RCC 7860 (cell line): ENCODE data around the gene INSYN1.
"Not testable (repeated sequence)": the region's sequence is repeated elsewhere in the genome, so short reads cannot be mapped to it uniquely, and the experiment has no call there.

Experiments used
- DNase-seq: peaks from one replicate; pipeline ENCODE4 v3.0.0-alpha.2; 2015; ENCODE audit warnings: low spot score
- FAIRE-seq: peaks from 2 replicates; lab custom pipeline; 2012; peaks lifted over from hg19 to GRCh38; lab: Jason Lieb, UNC

Gene INSYN1

DNA sequence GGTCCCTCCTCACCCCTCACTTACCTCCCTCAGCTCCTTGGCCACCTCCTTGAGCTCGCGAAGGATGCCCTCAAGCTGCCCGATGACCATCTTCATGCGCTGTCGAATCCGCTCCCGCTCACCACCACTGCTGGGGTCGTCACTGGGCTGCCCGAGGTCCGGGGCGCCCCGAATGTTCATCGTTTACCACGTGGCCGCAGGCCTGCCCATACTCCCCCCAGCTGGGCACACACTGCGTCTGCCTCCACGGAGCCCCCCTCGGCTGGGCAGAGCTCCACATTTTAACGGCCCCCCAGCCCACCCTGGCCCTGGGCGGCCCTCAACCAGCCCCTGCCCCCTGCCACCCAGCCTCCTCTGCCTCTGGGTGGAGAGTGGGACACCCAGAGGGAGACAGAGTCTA is 2.2 kb downstream of the INSYN1 start:
- DNase-seq = no peak
- FAIRE-seq = no peak

DNA sequence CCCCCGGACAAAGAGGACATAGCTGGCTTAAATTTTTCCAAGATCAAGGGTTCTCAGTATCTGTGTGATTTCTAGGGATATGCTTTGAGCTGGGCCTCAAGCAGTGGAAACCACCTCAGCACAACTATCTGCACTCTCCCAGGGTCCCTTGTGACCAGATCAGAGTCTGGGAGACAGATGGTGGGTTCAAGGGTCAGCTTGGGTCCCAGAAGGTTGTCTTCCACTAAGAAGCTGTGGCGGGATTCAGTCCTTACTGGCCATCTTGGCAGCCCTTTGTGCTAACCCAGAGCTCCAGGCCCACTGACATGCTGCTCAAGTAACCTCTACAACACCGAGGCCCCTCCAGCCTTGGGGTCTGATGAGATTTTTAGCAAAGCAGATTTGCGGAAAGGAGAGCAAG is 2.7 kb downstream of the INSYN1 start:
- DNase-seq = no peak
- no peak for FAIRE-seq

DNA sequence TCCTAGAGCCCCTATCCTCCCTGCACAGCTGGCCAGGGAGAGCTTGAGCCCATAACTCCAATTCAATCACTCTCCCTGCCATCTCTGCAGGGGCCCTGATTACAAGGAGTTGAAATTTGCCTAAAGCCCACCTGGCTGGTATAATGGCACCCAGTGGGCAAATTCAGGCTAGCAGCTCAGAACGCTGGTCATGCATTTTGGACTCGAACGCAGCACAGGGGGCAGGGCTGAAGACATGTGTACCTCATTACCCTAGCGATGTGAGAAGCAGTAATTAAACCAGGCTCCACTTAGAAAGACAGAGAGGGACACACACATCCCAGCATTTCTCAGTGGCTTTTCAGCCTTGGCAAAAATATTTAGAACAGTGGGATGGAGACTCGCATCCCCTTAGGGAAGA is 3.2 kb downstream of the INSYN1 start:
- no peak for DNase-seq
- FAIRE-seq = no peak

DNA sequence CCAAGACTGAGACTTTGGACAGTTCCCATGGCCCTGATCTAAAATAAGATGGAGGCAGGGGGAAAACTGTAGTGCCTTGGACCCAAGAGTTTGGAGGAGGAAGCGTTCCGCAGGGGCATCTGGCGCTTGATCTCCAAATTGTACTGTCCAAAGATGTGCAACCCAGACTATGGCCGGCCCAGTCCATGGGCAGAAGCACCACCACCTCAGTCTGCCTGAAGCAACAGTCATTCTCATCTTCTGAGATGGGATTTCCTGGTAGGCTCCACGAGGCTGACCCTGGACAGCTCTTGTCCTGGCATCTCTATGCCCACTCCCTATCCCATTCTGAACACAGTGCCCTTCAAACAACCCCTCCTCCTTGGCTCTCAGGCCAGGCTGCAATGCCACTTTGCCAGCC is 3.6 kb downstream of the INSYN1 start:
- DNase-seq = no peak
- no peak for FAIRE-seq

DNA sequence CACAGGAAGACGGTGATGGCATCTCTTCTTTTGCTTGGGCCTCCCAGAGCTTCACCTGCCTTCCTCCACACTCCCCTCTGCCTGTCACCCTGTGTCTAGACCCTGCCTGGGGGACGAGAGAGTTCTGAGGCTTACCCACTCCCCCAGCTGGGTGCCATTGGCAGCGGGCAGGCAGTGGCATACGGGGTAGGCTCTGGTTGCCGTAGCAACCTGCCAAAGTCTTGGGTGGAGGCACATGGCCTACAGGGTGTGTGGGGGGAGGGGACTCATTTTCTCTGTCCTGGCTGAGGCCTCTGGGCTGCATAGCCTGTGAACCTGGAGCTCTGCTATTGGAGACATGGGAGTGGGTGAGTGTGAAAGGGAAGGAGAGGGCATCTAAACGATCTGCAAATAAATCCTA is 4.4 kb downstream of the INSYN1 start:
- FAIRE-seq (no peak), DNase-seq (no peak)

DNA sequence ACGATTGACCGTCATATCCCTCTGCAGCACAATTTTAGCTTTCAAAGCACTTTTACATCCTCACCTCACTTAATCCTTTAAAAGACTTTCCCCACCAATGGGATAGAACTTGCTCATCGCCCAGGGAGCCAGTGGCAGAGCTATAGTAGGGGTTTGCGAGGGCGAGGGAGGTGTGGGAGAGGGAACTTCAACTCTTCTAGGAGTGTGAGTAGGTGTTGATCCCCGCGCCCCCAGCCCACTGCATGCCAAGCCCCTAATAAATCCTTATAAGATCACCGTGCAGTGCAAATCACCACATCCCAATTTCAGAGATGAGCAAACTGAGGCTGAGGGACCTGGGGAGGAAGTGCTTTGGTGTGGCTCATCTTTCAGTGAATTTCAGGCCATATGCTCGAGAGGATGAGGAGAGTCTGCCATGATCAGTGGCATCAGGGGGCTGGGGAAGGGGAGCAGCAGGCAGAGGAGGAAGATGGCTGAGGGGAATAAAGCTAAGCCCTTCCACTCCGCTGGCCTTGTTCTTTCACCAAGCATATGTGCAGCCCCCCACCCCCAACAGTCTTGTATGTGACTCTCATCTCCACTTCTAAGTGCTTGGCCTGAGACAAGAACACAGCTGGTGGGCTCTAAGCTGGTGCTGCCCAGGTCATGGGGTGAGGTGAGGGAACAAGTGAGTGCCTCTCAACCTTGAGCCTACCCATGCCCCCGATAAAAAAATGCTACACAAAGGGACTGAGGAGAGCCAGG is 5.1 kb downstream of the INSYN1 start:
- FAIRE-seq = no peak
- no peak for DNase-seq

DNA sequence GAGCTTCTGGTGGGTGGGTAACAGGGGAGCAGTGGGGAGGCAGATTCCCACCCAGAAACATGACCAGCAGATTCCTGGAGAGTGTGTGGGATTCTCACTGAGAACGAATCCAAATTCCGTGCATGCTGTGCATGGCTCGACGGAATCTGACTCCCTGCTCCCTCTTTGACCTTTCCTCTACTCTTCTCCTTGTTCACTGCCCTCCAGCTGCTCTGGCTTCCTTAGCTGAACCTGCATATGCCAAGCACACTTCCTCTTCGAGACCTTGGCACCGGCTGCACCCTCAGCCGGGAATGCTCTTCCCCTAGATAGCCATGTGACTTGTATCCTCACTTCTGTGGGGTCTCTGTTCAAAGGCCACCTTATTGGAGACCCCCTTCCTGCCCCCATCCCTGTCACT is 6.3 kb downstream of the INSYN1 start:
- FAIRE-seq (no peak), DNase-seq (no peak)

DNA sequence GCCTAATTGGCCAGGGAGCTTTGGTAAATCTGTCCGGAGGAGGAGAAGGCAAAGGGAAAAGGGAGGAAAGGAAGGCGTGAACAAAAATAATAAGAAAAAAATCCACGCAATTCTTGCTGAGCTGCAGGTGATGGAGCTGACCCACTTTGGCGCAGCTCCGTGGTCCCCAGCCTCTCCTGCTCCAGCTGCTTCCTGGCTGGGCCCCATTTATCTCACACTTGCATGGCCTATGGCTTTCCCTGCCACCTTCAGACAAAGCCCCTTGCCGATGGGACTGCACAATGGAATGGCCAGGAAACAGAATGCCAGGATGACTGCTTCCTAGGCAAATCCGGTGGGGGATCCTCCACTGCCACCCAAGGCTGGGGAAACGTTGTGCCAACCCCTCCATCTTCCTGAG is 6.9 kb downstream of the INSYN1 start:
- no peak for DNase-seq
- FAIRE-seq = no peak

DNA sequence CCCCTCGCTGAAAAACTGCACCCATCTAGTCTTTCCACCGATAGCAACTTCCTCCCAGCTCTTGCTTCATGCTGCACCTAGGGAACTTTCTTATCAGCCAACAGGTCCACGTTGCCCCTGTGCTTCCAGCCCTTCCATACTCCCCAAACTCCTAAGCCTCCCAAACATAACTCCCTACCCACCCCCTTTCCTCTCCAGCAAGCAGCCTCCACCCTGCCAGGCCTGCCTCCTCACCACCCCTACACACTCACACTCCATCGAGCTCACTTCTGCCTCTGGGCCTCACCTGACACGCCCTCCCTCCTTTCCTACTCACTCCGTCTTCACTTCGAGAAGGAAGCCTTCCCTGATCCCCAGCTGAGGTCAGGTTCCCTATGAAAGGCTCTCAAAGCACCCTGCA is 8.1 kb downstream of the INSYN1 start:
- FAIRE-seq = no peak

DNA sequence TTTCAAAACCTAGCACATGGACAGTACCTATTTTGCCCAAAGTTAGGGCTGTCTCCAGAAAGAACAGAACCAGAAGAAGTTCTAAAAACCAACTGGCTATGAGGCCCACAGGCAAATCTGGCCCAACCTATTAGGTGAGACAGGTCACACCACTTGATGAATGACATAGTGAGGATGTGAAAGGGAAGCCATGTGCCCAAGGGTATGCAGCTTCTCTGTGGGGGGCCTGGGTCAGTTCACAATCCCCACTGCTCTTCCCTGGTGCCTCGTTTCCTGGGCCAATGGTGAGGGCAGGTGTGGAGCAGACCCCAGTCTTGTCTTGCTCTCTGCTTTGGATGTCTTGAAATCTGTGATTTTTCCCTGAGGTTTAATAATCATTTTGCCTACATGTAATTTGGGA is 8.9 kb downstream of the INSYN1 start:
- DNase-seq (no peak), FAIRE-seq (no peak)

More for the DNA sequence above, 8.1 kb downstream of the INSYN1 start:
- no peak for DNase-seq

DNA sequence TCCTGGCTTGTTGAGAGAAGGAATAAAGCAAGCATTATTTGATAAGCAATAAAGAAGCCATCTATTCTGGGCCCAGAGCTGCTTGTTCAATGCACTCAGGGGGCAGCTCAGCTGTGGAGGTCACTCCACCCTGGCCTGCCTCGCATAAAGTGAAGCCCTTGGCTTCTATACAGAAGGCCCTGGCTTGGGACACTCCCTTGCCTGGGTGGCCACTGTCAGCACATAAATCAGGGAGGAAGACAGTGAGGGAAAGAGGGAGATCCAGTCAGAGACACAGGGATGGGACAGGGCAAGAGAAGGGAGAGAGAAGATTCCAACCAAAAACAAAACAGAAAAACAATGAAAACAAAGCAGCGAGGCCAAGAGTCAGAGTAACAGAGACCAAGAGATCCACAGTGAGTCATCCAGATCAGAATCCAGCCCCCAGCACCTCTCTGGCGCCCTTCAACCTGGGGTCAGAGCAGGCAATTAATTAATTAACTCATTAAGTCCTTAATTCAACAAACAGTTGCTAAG is 11.8 kb downstream of the INSYN1 start:
- no peak for FAIRE-seq
- no peak for DNase-seq

DNA sequence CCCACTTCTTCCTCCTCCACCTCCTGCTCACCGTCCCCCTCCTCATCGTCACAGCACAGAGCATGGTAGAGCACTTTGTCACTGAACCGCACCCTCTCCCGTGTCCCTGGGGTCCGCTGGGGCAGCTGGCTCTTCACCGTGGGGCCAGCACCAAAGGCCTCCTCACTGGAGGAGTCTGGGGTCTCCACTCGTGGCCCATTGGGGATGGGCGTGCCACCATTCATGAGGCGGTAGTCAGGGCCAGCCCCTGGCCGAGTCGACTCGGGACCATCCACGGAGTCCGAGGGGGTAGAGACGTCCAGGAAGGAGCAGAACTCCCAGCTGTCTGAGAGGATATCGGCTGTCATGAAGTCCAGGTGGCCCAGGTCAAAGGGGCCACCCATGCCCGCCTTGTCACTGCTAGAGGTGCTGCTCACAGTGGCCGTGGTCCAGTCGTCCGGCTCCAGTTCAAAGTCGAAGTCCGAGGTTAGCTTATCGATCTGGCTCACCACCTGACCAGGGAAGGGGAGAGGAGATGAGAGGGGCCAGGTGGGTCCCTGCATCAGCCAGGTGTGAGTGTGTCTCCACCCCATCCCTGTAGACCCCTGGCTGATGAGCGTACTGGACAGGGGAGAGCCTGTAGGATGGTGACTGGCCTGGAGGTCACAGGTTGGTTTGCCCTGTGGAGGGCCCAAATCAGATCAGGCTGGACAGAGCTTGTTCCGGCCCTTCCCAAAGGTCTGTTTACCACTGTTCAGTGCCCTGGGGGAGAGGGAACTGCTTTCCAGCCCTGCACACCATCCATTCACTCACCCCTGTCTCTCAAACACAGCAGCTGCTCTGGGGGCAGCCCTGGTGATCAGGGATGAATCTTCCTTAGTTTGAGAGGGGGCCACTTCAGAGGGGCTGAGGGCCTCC is 12.8 kb downstream of the INSYN1 start:
- DNase-seq (no peak), FAIRE-seq (no peak)

DNA sequence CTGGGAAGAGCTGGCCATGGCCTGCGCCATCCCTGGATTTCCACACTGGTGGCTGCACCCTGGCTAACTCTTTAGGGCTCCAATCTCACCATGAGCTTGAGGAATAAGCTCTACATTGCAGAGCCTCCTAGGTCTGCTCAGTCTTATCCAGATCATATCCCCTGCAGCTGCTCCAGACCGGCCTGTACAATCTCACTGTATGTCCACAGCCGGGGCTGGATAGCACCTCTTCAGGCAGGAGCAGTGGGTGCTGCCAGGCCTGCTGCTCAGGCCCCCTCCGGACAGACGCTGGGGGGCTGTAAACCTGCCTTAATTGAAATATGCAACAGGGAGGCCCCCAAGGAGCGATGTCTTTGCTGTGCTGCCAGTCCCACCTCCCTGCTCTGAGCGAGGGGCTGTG is 15.6 kb downstream of the INSYN1 start:
- no peak for FAIRE-seq
- no peak for DNase-seq

DNA sequence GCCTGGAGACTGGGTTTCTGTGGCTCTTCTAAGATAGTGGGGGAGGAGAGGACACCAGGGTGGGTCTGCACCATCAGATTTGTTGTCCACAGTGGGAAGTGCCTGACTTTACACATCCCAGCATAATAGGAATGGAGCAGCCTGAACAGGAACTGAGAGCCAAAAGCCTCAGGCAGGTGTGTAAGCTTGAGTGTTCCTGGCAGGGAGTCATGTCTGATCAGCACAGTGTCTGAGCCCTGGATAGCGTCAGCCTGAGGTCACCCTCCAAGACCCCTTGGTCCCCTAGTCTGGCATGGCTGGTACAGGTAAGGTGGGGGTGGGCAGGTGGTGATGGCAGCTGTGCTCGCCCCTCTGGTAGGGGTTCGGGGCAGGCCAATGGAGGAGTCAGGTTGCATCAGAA is 20.2 kb downstream of the INSYN1 start:
- DNase-seq (no peak), FAIRE-seq (no peak)

DNA sequence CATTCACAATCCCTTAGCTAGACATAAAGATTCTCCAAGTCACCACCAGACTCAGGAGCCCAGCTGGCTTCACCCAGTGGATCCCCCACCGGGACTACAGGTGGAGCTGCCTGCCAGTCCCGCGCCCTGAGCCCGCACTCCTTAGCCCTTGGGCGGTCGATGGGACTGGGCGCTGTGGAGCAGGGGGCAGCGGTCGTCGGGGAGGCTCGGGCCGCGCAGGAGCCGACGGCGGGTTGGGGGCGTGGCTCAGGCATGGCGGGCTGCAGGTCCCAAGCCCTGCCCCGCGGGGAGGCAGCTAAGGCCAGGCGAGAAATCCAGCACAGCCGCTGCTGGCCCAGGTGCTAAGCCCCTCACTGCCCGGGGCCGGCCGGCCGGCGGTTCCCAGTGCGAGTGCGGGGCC is 21.1 kb downstream of the INSYN1 start:
- FAIRE-seq, DNase-seq: not testable (repeated sequence)

DNA sequence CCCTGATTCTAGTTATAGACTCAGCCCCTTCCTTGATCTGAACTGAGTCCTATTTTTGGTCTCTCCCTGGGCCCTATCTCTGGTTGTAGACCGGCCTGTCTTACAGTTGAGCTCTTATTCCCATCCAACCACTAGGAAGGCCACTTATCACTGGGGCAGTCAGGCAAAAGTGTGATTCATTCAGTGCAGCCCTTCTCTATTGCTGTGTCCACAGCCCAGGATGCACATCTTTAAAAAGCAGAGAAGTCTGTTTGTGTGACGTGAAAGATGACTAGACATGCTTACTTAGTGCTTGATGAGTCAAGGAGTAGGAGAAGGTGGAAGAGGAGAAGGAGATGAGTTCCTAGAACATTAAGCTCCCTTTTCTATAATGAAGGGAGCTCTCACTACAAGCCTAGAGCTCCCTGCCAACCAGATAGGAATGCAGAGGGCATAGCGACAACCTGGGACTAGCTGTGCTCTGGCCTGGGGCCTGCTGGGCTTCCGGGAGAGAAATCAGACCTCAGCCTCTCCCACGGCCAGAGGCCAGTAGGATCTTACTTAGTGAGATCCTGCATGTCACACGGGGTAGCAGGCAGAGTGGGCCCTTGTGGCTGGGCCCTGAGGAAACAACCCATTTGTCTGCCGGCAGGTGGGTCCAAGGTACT is 25.7 kb downstream of the INSYN1 start:
- FAIRE-seq (no peak), DNase-seq (peak; percentile 37)

DNA sequence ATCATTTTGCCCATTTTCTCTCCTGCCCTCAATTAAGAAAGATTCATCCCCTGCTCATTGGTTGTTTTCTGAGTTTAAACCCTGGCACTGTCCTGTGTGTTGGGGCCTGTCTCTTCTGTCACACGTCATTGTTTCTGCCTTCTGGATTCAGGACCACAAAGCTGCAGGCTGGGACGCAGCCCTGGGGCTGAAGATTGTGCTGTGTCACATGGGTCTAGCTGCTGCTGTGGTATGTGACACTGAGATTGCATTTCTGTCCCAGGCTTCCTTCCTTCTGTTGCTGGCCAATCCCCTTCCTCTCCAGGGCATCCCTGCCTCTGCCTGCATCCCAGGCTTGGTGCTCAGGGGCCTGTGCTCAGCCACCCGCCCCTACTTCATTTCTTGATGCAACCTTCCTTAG is 28.9 kb downstream of the INSYN1 start:
- DNase-seq (no peak), FAIRE-seq (no peak)

DNA sequence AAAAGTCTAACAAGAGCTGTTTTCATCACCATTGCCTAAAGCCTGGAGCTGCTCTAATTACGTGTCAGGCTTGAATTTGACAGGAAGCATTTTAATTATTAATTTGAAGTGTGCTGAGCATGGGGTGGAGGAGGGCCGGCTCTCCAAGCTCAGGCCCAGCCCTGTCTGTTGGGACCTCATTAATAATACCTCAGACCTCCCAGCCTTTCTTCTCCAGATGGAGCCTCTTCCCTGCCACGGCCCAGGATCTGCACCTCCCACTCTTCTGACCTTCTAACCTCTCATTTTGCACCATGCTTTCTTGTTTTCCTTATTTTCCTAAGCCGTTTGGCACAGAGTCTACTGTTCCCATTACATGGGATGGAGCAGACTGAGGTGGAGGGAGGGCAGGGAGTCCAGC is 30.0 kb downstream of the INSYN1 start:
- no peak for FAIRE-seq
- DNase-seq = no peak

DNA sequence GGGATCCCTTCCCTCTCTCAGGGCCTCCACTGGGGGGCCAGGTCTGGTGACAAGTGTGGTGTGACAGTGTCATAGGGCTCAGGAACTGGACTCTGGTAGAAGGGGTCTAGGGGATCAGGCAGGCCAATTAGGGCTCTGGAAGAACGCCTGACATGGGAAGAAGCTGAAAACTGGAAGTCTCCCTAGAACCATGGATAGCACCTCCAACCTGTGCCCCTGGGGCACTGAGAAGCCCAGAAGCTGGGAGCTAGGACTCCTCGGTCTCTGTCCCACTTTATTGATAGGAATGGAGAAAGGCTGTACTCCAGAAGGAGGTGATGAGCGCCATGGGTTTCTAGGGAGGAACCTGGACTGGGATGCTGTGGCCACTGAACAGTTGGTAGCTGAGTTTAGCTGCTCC is 30.7 kb downstream of the INSYN1 start:
- DNase-seq = no peak
- FAIRE-seq = no peak

DNA sequence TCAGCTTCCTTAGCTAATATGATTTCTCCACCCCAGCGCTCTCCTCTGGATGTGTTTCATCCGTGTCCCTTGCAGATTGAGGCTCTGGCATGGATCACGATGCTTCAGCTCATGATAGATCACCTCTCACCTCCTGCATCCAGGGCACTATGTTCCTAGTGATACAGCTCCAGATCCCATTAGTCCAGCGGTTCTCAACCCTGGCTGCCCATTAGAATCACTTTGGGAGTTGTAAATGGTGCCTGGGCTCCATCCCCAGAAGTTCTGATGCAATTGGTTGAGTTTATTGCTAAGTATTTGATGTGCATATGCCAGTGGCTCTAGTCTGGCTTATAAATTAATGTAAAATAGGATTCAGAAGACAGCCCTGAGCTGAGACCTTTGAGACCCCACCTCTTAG is 34.5 kb downstream of the INSYN1 start:
- no peak for DNase-seq
- FAIRE-seq = no peak

DNA sequence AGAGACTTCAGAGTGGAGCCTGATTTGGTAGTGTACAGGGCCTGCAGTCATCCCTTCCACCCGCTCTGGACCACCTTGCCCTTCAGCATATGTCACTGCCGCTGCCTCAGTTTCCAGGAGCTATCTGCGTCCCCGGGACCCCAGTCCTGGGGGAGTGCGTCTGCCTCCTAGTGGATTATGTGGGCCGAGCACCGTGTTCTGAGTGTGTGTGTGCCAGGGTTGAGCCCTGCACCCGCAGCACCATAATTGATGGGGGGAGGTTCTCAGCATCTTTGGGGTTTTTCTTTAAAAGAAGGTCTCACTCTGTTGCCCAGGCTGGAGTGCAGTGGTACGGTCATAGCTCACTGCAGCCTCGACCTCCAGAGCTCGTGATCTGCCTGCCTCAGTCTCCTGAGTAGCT is 35.3 kb downstream of the INSYN1 start:
- no peak for DNase-seq
- FAIRE-seq = no peak

DNA sequence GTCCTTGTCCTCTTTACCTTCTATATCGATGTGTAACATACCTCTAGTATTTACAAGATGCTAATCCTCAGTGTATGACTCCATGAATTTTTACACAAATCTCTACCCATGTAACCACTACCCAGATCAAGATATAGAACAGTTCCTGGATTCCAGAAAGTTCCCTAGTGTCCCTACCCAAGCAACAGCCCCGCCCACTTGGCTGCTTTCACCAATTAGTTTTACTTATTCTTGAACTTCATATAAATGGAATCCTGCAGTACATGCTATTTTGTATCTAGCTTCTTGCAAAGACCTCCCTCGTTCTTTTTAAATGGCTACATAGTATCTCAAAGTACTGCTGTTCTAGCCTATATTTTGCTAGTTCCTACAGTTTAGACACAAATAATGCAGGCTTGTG is 35.9 kb downstream of the INSYN1 start:
- no peak for FAIRE-seq
- no peak for DNase-seq
